Keratinocyte (primary cell): ENCODE results near the gene MRPS12.

ENCODE experiments used
- EZH2 ChIP-seq: IDR thresholded peaks from one replicate; pipeline ENCODE4 v1.6.1; 2012; ENCODE audit warnings: inconsistent platforms, mild to moderate bottlenecking, low read length, moderate library complexity
- TF ChIP-seq, protein P1 (sequence below), 3 experiments: IDR thresholded peaks in 1 of 3; conservative IDR thresholded peaks in 1 of 3; optimal IDR thresholded peaks in 1 of 3; 2 replicates in 2 of 3; 3 replicates in 1 of 3; pipeline versions ENCODE3 to v1.5.1; 2011; ENCODE audit warnings: low read length in 3 of 3, mild to moderate bottlenecking in 3 of 3, moderate library complexity in 2 of 3, control low read depth in 1 of 3, inconsistent platforms in 1 of 3; ENCODE audit not compliant: insufficient read depth in 2 of 3; ENCODE audit errors: extremely low read depth in 1 of 3

DNA sequence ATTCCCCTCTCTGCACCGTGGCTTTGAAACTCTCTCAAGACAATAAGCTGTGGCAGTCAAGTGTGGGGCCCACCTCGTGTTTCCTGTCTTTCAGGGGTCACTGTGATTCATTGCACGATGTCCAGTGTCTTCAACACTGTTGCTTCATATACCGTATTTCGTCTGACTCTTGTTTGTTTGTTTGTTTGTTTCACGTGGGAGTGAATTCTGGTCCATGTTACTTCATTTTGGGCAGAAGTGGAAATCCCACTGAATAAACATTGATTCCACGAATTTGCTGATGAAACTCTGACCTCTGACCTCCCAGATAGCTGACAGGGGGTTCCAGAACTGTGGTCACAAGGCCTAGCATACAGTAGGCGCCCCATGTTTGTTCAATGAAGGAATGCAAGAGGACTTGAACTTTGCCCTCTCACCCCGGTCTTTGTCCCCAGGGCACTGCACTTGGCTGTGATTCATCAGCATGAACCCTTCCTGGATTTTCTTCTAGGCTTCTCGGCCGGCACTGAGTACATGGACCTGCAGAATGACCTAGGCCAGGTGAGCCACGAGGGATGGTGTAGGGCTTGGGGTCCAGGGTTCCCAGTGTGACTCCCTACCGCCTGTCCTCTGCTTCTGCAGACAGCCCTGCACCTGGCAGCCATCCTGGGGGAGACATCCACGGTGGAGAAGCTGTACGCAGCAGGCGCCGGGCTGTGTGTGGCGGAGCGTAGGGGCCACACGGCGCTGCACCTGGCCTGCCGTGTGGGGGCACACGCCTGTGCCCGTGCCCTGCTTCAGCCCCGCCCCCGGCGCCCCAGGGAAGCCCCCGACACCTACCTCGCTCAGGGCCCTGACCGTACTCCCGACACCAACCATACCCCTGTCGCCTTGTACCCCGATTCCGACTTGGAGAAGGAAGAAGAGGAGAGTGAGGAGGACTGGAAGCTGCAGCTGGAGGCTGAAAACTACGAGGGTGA is 25.9 kb upstream of the MRPS12 start:
- TF ChIP-seq, protein P1, sequence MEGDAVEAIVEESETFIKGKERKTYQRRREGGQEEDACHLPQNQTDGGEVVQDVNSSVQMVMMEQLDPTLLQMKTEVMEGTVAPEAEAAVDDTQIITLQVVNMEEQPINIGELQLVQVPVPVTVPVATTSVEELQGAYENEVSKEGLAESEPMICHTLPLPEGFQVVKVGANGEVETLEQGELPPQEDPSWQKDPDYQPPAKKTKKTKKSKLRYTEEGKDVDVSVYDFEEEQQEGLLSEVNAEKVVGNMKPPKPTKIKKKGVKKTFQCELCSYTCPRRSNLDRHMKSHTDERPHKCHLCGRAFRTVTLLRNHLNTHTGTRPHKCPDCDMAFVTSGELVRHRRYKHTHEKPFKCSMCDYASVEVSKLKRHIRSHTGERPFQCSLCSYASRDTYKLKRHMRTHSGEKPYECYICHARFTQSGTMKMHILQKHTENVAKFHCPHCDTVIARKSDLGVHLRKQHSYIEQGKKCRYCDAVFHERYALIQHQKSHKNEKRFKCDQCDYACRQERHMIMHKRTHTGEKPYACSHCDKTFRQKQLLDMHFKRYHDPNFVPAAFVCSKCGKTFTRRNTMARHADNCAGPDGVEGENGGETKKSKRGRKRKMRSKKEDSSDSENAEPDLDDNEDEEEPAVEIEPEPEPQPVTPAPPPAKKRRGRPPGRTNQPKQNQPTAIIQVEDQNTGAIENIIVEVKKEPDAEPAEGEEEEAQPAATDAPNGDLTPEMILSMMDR (optimal IDR thresholded peaks at IDR 0.05 in 1 of 3, IDR thresholded peaks at IDR 0.05 in 1 of 3, conservative IDR thresholded peaks at IDR 0.05 in 1 of 3; ENCODE audit: extremely low read depth in 1 of 3, insufficient read depth in 2 of 3, low read length in 3 of 3) = no peak
- no peak for TF ChIP-seq EZH2
